Osteocyte (in vitro differentiated cells): ENCODE results near the gene CHST3. TPM values are rescaled to one million over a fixed set of nuclear protein-coding genes. Genes with fewer than 3 reads are reported as not detected.

Source experiments
- DNase-seq: peaks from one replicate; pipeline ENCODE4 v3.0.0; 2021; ENCODE audit warnings: mixed read lengths; ENCODE audit not compliant: unreplicated experiment; ENCODE audit errors: extremely low spot score
- H3K27ac Mint-ChIP-seq: one replicate; pipeline ENCODE4 v1.8.0; 2021; ENCODE audit warnings: mild to moderate bottlenecking, mixed read lengths; ENCODE audit not compliant: unreplicated experiment
- H3K27me3 Mint-ChIP-seq: one replicate; pipeline ENCODE4 v1.8.0; 2021; ENCODE audit warnings: mixed read lengths; ENCODE audit not compliant: unreplicated experiment
- H3K36me3 Mint-ChIP-seq: one replicate; pipeline ENCODE4 v1.8.0; 2021; ENCODE audit warnings: mixed read lengths; ENCODE audit not compliant: unreplicated experiment
- H3K4me1 Mint-ChIP-seq: one replicate; pipeline ENCODE4 v1.8.0; 2021; ENCODE audit warnings: mixed read lengths; ENCODE audit not compliant: unreplicated experiment
- H3K4me3 Mint-ChIP-seq: one replicate; pipeline ENCODE4 v1.8.0; 2021; ENCODE audit warnings: mild to moderate bottlenecking, moderate library complexity, mixed read lengths; ENCODE audit not compliant: unreplicated experiment
- H3K9me3 Mint-ChIP-seq: one replicate; pipeline ENCODE4 v1.8.0; 2021; ENCODE audit warnings: mixed read lengths; ENCODE audit not compliant: unreplicated experiment
- CTCF ChIP-seq: fragments of 200-600 bp; sonication (generic); IDR thresholded peaks from 2 replicates; pipeline ENCODE4 v1.5.0; 2021; ENCODE audit warnings: antibody characterized with exemption, mild to moderate bottlenecking, moderate library complexity
- total RNA-seq: library from RNA; stranded (reverse); gene quantifications from 2 replicates; pipeline ENCODE4 v1.2.1, GENCODE V29; 2021

CHST3 gene
- total RNA-seq, 1 donor from 2014 or later: 35.0 TPM

GRCh38 chr10:72053690-72054089 lies 89.5 kb downstream of the CHST3 start:
- Mint-ChIP-seq H3K36me3 (no peaks in the 10 kb centered on the region), H3K4me3 (no peak overlapping the region), H3K27ac (no peak overlapping the region)

GRCh38 chr10:72056113-72056512 lies 91.9 kb downstream of the CHST3 start:
- no peak for DNase-seq
- Mint-ChIP-seq H3K9me3 (no peaks in the 10 kb centered on the region), H3K4me1 (peaks cover 12% of the 10 kb centered on the region), H3K4me3 (no peak overlapping the region), H3K27me3 (peaks cover 6% of the 10 kb centered on the region), H3K27ac (no peak overlapping the region), H3K36me3 (no peaks in the 10 kb centered on the region)
- TF ChIP-seq CTCF: no peak

More at GRCh38 chr10:72053690-72054089, 89.5 kb downstream of the CHST3 start:
- no peaks in the 10 kb centered on the region for H3K27me3 Mint-ChIP-seq
- no peaks in the 10 kb centered on the region for H3K9me3 Mint-ChIP-seq
- TF ChIP-seq CTCF: no peak
- peaks cover 4% of the 10 kb centered on the region for H3K4me1 Mint-ChIP-seq
- DNase-seq: no peak

GRCh38 chr10:72056932-72057751 lies 92.9 kb downstream of the CHST3 start:
- no peak overlapping the region for H3K27ac Mint-ChIP-seq
- H3K36me3 Mint-ChIP-seq: no peaks in the 10 kb centered on the region
- TF ChIP-seq CTCF: no peak
- H3K4me1 Mint-ChIP-seq: peaks cover 12% of the 10 kb centered on the region
- no peak for DNase-seq
- H3K27me3 Mint-ChIP-seq: peaks cover 6% of the 10 kb centered on the region
- no peak overlapping the region for H3K4me3 Mint-ChIP-seq
- no peaks in the 10 kb centered on the region for H3K9me3 Mint-ChIP-seq

GRCh38 chr10:72058347-72058898 lies 94.2 kb downstream of the CHST3 start:
- peaks cover 12% of the 10 kb centered on the region for H3K4me1 Mint-ChIP-seq
- H3K27me3 Mint-ChIP-seq: peaks cover 6% of the 10 kb centered on the region
- no peaks in the 10 kb centered on the region for H3K36me3 Mint-ChIP-seq
- H3K9me3 Mint-ChIP-seq: no peaks in the 10 kb centered on the region
- TF ChIP-seq CTCF: no peak
- H3K27ac Mint-ChIP-seq: no peak overlapping the region
- no peak overlapping the region for H3K4me3 Mint-ChIP-seq
- DNase-seq: no peak
